NCI-H1436 (cell line): ENCODE data around the gene MAPK6.

ENCODE experiments used
- DNase-seq: peaks from one replicate; lab custom pipeline; 2025; lab: John Stamatoyannopoulos, UW

Gene MAPK6

DNA sequence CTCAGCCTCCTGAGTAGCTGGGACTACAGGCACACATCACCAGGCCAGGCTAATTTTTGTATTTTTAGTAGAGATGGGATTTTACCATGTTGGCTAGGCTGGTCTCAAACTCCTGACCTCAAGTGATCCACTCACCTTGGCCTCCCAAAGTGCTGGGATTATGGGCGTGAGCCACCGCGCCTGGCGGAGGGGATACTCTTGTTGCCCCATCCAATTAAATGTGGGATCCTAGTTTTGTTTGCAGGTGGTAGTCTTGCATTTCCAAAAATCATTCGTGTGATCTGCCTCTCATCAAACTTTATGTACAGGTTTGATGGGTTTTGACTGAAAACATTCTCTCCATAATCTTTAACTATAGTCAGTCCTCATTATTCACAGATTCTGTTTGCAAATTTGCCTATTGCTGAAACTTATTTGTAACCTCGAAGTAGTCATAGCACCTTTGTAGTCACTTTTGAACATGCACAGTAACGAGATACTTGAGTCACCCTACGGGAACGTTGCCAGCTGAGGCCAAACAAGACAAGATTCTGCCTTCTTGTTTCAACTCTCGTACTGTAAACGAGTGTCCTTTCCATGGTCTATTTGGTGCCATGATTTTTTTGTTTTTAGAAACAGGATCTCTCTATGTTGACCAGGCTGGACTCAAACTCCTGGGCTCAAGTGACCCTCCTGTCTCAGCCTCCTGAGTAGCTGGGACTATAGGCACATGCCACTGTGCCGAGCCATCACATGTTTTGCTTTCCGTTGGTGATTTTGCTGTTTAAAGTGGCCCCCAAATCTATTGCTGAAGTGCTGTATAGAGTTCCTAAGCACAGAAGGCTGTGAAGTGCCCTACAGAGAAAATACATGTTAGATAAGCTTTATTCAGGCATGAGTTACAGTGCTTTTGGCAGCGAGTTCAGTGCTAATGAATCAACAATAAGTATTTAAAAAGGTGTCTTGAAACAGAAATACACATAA lies 8.1 kb upstream of the MAPK6 start:
- DNase-seq = no peak

DNA sequence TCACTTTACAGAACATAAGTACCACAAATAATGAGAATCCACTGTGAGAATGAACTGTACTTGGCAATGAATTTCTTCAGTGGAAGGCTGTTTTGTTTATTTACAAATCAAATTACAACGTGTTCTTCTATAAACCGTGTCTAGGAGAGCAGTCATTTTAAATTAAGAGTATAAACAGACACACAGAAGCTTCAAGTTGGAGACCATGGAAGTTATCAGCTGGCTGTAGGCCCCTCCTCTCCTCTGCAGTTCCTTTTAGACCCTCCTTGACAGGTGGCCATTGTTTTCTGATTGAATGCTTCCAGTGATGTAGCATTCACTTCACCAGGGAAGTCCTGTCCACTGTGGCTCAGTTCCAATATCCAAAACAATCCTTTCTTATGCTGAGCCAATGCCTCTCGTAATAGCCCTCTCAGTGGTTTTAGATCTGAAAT lies 7.3 kb upstream of the MAPK6 start:
- no peak for DNase-seq

DNA sequence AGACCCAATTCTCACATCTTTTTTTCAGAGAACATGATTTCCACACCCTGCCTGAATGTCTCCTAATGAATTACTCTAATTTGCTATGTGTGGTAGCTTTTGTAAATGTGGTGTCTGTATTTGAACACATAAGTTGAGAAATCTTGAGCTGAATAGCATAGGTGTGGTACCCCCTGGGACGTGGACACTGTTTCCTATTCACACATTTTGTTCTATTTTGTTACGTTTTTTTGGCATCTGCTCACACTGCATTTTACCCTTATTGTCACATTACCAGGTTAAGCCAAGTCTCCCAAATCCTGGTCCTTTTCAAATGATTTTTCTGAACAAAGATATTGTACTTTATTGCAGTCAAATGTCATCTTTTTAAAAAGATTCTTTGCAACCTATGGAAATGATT lies 6.8 kb upstream of the MAPK6 start:
- no peak for DNase-seq

DNA sequence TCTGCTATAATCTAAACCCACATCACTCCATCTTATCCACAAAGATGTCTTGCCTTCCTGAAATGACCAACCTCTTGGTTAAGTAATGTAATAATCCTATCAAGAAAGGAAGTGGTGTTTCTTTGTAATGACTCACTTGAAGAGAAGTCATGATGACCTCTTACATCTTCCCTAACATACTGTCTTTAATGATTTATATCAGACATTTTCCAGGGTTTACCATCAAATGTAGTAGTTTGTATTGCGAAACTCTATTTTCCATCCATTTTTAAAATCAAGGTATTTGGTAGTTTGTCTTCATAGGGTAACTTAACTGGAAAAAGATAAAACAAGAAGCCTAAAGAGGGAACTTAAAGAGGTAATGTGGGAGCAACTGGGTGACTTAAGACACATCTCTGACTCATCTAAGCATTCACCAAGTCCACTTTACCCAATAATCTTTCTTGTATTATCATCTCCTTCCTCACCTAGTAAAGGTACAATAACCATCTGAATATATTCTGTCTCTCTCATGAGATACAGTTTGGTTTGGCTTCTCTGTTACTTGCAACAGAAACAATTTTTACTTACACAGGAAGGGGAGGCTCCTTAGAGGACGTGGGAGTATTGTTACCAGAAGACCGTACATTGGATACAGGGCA lies 5.7 kb upstream of the MAPK6 start:
- no peak for DNase-seq

DNA sequence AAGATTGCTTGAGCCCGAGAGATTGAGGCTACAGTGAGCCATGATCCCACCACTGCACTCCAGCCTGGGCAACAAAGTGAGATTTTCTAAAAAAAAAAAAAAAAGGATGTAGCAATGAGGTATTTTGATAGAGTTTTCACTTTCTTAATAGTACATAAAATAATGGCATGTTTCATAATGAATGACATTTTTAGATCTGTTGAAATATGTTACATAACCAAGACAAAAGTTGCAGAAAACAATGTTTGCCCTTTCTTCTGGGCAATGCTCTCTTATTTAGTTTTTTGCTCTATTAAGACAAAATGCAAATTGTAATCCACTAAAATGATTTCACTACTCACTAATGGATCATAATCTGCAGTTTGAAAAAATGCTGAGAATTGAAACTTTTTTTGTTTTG lies 4.4 kb upstream of the MAPK6 start:
- DNase-seq = no peak

DNA sequence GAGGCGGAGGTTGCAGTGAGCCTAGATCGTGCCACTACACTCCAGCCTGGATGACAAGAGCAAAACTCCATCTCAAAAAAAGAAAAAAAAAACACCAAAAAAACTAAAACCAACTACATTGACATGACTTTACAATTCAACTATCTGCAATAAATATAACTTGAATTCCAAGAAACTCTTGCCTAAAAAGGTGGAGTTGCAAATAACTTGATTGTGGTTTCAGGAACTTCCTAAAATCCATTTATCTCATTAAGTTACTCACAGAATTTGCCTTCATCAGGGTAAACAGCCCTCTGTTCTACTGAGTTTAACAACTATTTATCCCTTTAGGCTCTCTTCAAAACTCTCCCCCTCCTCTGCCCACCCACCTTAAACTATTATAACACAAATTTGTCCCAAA lies 2.7 kb upstream of the MAPK6 start:
- DNase-seq = no peak

DNA sequence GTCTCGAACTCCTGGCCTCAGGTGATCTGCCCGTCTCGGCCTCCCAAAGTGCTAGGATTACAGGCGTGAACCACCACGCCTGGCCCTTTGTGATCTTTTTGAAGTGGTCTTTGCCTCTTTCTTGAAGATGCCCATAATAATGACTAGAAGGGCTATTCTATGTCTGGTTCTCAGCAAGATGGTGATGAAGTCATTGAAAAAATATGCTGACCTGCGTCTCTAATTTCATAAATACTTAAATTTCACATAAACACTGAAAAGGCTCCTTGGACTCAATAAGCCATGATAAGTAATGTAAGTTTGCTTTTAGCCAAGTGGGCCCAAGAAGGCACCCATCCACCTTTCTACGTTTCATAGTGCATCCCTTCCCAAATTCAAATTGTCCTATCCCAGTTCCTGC lies 775 bp upstream of the MAPK6 start:
- no peak for DNase-seq

DNA sequence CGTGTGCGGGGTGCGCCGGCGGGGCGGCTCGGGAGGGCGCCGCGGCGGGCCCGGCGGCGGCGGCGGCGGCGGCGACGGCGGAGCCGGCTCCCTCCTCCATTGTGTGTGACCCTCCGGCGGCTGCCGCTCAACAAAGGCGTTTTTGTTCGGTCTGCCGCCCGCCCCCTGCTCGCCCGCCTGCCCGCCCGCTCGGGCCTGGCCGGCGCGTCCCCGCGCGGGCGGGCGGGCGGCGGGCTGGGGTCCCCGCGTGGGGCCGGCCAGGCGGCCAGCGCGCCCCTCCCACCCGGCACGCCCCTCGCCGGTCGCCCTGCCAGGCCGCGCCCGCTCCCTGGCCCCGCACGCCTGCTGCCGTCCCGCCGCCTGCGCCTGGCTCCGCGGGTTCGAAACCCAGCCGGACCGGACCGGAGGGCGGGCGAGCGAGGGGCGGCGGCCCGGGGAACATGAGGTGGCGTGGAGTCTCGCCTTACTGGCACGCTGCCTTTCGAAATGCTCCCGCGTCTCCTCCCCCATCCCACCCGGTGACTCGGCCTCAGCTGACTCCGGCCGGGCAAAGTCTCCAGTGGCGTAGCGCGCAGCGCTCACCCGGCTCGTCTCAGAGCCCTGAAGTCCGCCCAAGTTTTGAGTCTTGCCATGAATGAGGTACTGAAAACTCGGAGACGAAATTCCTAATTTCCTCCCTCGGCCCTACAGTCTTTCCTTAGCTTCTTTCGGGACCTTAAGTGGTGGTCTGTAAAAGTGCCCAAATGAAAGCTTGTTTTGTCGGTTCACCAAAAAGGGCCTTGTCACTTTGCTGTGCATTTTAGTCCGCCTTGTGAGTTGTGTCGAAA lies 588 bp downstream of the MAPK6 start:
- peak; percentile 34 for DNase-seq

DNA sequence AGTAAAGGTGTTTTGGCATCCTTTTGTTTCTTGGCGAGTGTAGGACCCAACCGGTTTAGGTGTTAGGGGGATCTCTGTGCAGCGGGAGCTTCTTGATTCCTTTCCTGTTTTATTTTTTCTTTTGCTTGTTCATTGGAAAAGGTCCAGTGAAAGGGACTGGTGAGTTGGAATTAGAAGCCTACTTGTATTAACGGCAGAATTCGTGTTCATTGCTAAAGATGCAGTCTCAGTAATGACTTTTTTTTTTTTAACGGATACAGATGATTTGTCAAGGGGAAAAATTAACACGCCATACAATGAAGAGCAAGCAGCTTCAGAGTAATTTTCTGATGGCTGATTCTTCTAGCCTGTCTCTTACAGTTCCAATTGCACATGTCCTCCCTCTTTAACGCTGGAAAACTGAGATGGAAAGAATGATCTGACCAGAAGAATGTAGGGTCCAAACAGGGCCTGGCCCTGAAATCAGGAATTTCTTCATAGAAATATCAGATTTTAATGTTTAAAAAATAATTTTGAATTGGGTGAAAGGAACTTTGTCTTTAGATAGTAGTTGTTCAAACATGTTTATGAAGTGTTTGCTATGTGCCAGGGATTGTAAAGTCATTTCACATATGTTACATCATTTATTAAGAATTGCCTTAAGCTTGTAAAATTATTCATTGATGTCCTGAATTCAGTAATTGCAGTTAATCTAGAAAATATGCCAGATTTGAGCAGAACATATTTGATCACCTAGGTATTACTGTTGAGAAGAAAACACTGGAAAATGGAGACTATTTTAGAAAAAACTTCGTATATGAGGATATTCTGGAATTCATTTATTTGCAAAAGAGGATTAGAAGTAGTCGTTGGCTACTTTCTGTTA lies 1.4 kb downstream of the MAPK6 start:
- DNase-seq = no peak

DNA sequence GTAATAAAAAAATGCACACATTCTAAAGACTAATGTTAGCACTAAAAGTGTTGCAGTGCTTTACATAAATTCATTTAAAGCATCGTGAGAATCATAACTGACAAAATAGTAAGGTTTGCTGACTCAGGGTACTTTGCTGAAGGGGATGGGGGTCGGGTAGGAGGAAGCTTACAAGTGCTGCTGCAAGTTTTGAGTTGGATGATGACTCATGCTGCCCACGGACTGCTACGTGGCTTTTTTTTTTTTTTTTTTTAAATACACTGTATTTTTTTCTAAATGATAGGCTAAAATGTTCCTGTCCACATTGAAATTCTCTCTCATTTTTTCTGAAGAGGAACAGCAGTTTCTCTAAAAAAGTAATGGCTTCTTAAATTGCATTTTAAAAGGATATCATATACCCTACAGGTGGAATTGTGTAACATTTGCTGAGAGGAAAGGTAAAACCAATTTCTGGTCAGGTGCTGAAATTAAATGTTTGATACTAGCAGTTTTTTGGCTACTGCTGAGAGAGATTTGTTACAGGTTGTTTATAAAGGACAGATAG lies 2.2 kb downstream of the MAPK6 start:
- DNase-seq = no peak

DNA sequence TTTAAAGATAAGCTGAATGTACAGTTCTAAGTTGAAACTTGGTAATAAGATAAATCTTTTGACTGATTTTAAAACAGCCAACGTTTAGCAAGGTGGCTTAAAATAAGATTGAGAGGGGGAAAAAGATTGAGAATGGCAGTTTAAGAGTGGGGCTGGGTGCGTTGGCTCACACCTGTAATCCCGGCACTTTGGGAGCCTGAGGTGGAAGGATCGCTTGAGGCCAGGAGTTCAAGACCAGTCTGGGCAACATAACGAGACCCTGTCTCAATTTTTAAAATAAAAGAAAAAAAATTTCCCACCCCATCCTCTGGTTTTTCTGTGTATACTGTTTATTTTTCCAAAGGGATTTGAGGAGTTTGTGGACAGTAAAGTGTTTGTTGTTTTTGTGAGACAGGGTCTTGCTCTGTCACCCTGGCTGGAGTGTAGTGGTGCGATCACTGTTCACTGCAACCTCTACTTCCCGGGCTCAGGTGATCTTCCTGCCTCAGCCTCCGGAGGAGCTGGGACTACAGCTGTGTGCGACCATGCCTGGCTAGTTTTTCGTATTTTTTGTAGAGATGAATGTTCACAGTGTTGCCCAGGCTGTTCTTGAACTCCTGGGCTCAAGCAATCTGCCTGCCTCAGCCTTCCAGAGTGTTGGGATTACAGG lies 3.0 kb downstream of the MAPK6 start:
- no peak for DNase-seq

DNA sequence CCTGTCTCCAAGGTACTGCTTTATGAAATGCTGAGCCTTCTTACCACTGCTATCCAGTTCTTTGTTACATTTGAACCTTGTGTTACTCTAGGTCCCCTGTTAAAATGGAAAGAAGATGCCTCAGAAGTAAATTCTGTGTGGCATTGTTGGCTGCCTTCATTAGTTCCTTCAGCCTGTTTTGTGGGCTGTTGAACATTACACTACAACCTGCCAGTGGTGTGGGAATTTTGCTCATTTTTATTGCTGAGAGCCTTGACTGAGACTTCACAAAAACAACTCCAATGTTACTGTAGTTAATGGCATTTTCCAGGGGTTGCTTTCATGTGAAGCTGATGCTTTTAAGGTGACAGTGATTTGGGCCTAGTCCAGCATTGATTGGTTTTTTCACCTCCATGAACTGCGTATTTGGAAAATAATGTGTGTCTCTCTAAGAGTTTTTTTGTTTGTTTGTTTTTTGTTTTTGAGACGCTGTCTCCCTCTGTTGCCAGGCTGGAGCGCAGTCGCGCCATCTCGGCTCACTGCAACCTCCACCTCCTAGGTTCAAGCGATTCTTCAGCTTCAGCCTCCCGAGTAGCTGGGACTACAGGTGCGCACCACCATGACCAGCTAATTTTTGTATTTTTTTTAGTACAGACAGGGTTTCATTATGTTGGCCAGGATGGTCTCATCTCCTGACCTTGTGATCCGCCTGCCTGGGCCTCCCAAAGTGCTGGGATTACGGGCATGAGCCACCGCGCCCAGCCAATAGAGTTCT lies 4.3 kb downstream of the MAPK6 start:
- no peak for DNase-seq

DNA sequence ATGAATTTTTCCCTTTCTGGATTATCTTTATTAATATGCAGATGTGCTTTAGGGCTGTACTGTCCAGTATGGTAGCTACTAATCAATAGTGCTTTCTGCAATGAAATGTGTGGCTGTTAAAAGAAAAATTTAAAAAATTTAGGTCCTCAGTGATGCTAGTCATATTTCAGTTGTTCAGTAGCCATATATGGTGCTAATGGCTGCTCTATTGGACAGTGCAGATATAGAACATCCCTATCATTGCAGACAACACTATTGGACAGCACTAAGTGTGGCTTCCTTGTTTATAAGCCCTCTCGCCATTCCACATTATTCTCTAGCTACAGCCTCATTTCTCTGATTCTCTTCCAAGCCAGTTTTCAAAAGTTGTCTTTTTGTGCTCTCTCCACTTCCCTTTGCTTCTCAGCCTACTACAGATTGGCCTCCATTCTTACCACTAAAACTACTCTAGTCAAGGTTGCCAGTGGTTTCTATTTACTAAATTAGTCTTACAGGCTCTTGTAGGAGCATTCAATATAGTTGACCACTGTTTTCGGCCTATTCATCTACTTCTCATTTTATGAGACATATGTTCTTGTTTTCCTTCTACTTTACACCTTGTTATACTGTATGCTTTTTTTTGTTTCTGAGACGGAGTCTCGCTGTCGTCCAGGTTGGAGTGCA lies 9.5 kb downstream of the MAPK6 start:
- DNase-seq = no peak

DNA sequence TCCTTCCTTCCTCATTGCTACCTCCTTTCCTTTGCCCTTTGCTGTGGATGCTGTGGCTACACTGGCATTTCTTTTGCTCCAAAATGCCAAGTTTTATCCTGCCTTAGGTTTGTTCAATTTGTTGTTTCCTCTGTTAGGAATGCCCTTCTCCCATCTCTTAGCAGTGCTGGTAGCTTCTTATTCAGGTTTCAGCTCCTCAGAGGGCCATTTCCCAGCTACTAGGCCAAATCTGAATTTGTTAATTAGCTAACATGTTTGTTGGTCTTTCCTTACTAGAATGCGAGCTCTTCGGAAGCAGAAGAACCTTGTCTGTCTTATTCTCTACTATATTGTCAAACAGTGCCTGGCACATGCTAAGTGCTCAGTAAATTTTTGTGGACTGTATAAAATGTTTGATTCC lies 11.0 kb downstream of the MAPK6 start:
- no peak for DNase-seq

DNA sequence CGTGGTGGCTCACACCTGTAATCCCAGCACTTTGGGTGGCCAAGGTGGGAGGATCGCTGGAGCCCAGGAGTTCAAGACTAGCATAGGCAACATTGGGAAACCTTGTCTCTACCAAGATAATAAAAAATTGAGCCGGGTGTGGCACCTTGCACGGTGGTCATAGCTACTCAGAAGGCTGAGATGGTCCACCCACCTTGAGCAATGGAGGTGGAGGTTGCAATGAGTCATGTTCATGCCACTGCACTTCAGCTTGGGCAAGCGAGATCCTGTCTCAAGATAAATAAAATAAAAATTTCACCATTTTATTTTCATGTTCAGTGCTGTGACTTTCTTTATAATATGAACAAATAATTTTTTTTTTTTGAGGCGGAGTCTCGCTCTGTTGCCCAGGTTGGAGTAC lies 12.5 kb downstream of the MAPK6 start:
- DNase-seq = no peak

DNA sequence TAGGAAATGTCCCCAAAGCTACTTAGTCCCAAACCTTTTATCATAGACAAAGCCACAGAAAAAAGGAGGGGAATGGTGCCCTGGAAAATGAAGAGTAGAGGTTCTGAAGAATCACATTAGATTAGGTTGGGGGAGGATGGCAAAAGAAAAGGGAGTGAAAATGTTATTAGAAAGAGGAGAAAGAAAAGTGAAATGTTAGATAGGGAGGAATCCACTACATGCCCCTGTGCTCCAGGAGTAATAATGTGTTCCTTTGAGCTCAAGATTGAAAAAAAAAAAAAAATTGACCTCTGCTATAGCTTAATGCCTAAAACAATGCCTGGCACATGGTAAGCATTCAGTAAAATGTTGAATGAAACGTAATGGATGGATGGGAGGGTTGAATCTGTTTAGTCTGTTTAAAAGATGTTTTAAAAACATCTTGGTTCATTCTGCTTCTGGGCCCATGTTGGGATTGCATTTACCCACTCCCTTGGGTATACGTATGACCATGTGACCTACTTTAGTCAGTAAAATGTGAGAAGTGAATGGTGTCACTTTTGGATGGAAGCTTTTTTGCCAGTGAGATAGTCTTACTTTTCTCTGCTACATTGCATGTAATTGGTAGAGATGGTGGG lies 19.0 kb downstream of the MAPK6 start:
- no peak for DNase-seq

DNA sequence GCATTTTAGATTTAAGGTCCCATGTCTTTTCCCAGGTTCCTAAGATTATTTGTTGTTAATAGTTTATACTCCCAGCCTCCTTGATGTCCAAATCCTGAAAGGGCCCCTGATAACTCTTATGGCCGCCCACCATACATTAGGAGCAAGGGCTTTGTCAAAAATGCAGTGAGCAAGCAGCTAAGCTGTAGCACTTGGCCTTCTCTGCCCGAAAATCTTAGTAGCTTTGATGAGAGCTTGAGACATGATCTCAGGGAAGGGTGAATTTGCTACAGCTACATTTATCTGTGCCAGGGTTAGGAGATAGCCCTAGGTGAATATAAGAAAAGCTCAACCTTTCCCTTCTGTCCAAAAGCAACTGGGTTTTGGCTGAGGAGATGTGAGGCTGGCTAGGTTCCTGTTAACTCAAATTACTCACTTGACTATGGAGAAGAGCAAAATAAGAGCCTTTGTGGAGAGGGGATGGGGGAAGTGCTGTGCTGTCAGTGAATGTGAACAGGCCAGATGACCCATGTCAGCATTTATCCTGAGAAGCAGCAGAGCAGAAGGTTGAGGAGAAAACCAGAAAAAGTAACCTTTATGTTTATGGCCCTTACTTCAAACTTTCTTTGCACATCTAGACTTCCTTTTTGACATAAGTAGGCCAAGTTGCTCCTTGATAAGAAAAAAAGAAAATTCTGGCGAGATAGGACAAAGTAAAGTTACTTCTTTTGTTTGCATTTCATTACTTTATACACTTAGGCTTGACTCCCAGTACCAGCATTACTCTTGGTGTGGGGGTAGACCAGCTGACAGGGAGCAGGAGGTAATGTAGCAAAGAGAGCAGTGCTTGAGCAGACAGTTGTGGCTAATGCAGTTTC lies 21.1 kb downstream of the MAPK6 start:
- DNase-seq = no peak
